ENCODE measurements around the gene NIPSNAP2. TPM values are rescaled to one million over a fixed set of nuclear protein-coding genes. Genes with fewer than 3 reads are reported as not detected.
"Not testable (repeated sequence)": the region's sequence is repeated elsewhere in the genome, so short reads cannot be mapped to it uniquely, and the experiment has no call there.

The NIPSNAP2 gene
- total RNA-seq, 2 donors from 2014 or later: 32.7 to 42.5 TPM

DNA sequence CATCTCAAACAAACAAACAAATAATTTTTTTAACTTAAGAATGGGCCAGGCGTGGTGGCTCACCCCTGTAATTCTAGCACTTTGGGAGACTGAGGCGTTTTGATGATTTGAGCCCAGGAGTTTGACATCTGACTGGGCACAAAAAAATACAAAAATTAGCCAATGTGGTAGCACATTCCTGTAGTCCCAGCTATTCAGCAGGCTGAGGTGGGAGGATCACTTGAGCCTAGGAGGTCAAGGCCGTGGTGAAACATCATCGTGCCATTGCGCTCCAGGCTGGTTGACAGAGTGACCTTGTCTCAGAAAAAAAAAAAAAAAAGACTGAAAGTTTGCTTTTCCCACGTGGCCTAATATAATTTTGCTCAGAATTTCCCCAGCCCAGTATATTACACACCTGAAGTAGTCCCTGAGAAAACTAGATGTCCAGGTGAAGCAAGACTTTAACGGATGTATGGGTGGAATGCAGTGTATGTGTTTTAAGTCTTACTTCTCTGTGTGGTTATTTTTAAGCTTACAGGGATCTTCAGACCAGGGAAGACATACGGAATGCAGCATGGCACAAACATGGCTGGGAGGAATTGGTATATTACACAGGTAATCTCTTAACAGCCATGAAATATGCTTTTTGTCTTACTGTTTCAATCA is 32.6 kb downstream of the NIPSNAP2 start:
- peaks cover 5% of the 10 kb centered on the region for H3K36me3 Mint-ChIP-seq (ENCODE audit: low read depth)

DNA sequence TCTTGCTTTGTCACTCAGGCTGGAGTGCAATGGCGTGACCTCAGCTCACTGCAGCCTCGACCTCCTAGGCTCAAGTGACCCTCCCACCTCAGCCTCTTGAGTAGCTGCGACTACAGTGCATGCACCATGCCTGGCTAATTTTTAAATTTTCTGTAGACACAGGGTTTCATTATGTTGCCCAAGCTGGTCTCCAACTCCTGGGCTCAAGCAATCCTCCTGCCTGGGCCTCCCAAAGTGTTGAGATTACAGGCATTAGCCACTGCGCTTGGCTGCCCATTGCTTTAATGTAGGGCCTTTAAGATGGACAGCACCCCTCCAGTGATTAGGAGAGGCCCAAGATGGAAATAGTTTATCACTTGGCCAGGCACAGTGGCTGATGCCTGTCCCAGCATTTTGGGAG is 39.4 kb downstream of the NIPSNAP2 start:
- ATAC-seq (no peak), DNase-seq (no peak)
- no peak overlapping the region for H3K27ac Mint-ChIP-seq
- no peaks in the 10 kb centered on the region for H3K27me3 Mint-ChIP-seq
- peaks cover 8% of the 10 kb centered on the region for H3K4me1 Mint-ChIP-seq
- no peaks in the 10 kb centered on the region for H3K9me3 ChIP-seq (ENCODE audit: control insufficient read depth, low read length, poor library complexity, severe bottlenecking)
- no peak overlapping the region for H3K4me3 Mint-ChIP-seq
- H3K36me3 Mint-ChIP-seq (ENCODE audit: low read depth): no peaks in the 10 kb centered on the region

More for the DNA sequence above, 32.6 kb downstream of the NIPSNAP2 start:
- Mint-ChIP-seq H3K4me3 (no peak overlapping the region), H3K27me3 (no peaks in the 10 kb centered on the region), H3K27ac (no peak overlapping the region), H3K4me1 (peaks cover 4% of the 10 kb centered on the region)
- no peak for ATAC-seq
- no peaks in the 10 kb centered on the region for H3K9me3 ChIP-seq (ENCODE audit: control insufficient read depth, low read length, poor library complexity, severe bottlenecking)
- no peak for DNase-seq

DNA sequence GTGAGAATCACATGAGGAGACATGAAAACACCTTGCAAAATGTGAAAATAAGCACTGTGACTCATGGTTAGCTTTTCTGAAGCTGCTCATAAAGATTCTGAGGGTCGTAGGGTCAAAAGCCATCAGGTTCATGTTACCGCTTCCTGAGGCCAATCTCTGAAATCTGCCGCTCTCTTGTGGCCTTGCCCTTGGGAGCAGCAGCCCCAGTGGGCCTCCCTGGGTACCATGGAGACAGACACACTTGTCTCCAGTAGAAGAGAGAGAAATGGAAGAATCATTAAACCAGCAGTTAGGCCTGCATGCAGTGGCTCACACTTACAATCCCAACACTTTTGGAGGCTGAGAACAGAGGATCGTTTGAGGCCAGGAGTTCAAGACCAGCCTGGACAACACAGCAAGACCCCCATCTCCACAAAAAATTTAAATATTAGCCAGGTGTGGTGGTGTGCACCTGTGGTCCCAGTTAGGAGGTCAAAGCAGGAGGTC is 42.8 kb downstream of the NIPSNAP2 start:
- Mint-ChIP-seq H3K4me3 (no peak overlapping the region), H3K27ac (no peak overlapping the region), H3K4me1 (peaks cover 4% of the 10 kb centered on the region), H3K36me3 (ENCODE audit: low read depth) (peaks cover 2% of the 10 kb centered on the region), H3K27me3 (no peaks in the 10 kb centered on the region)
- ATAC-seq: no peak
- H3K9me3 ChIP-seq (ENCODE audit: control insufficient read depth, low read length, poor library complexity, severe bottlenecking): no peaks in the 10 kb centered on the region
- no peak for DNase-seq

DNA sequence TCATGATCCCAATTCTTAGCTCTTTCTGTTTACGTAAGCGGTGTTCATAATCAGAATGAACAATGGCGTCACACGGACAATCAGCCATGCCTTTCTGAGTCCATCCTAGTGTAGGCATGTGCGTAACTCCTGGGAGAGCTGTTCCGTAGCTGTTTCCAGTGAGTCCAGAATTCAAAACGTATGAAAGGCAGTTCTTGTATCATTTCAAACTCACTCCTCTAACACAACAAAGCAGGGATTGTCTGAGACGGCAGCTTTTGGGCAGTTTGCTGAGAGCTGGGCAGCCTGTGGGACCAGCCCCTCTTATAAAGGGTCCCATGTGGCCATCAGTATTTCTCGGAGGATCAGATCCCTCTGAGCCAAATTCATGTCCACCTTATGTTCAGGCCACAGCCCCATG is 43.5 kb downstream of the NIPSNAP2 start:
- Mint-ChIP-seq H3K4me3 (no peak overlapping the region), H3K27ac (no peak overlapping the region), H3K27me3 (no peaks in the 10 kb centered on the region), H3K4me1 (peaks cover 4% of the 10 kb centered on the region), H3K36me3 (ENCODE audit: low read depth) (peaks cover 2% of the 10 kb centered on the region)
- no peak for DNase-seq
- H3K9me3 ChIP-seq (ENCODE audit: control insufficient read depth, low read length, poor library complexity, severe bottlenecking): no peaks in the 10 kb centered on the region
- ATAC-seq: no peak

DNA sequence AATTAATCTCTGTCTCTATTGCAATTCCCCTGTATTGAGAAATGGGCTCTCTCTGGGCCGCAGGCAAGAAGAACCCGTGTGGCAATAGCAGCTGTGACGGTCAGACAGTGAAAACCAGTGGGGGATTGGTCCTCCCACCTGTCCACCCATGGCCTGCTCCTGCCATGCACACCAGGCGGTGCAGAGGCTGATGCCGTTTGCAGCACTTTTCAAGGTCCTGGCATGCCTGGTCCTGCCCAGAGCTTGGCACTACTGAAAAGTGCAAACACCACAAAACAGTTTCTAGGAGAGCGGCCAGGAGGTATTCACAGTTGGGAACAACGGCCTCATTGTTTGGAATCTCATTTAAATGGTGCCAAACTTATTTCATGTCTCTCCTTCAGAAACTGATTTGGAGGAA is 45.3 kb downstream of the NIPSNAP2 start:
- no peak overlapping the region for H3K4me3 Mint-ChIP-seq
- H3K27ac Mint-ChIP-seq: no peak overlapping the region
- no peaks in the 10 kb centered on the region for H3K27me3 Mint-ChIP-seq
- H3K4me1 Mint-ChIP-seq: peaks cover 2% of the 10 kb centered on the region
- no peaks in the 10 kb centered on the region for H3K9me3 ChIP-seq (ENCODE audit: control insufficient read depth, low read length, poor library complexity, severe bottlenecking)
- no peak for DNase-seq
- peaks cover 2% of the 10 kb centered on the region for H3K36me3 Mint-ChIP-seq (ENCODE audit: low read depth)
- ATAC-seq: no peak

DNA sequence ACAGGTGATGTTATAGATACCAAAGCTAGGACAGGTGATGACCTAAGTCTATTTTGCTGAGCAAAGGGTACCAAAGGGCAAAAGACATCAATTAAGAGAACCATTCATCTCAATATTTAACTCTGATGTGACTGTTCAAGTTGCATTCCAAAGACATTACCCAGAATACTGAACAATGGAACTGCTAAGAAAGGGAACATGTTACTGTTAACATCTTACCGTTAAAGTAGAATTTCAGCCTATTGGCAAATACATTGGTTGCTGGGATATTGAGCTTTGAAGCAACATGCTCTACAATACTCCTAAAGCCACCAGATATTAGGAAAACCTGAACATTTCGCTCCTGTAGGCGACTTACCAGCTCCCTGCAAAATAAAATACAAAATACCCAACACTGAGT is 52.6 kb downstream of the NIPSNAP2 start:
- H3K27ac Mint-ChIP-seq; H3K36me3 Mint-ChIP-seq (ENCODE audit: low read depth); ATAC-seq; H3K4me1 Mint-ChIP-seq; DNase-seq; H3K9me3 ChIP-seq (ENCODE audit: control insufficient read depth, low read length, poor library complexity, severe bottlenecking); H3K27me3 Mint-ChIP-seq; H3K4me3 Mint-ChIP-seq: not testable (repeated sequence)

DNA sequence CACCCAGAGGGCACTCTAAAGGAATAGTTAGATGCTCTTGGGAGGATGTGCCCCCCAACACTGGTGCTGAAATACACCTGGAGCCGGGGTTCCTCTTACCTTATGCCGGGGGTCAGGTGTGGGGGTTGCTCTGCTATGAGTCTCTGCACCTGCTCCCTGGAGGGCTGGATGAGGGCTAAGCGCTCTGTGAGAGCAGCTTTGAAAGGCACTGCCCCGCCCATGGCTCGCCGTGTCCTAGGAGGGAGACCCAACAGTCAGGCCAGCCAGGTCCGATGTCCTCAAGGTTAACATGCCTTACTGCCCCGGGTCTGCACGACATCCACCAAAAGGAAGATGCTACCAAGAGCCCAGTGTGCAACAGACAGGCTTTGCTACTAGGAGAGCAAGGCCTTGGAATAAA is 55.1 kb downstream of the NIPSNAP2 start:
- ATAC-seq (no peak), DNase-seq (no peak)
- Mint-ChIP-seq H3K36me3 (ENCODE audit: low read depth) (no peaks in the 10 kb centered on the region), H3K27me3 (no peaks in the 10 kb centered on the region), H3K4me3 (no peak overlapping the region), H3K27ac (no peak overlapping the region), H3K4me1 (peaks cover 2% of the 10 kb centered on the region)
- no peaks in the 10 kb centered on the region for H3K9me3 ChIP-seq (ENCODE audit: control insufficient read depth, low read length, poor library complexity, severe bottlenecking)

DNA sequence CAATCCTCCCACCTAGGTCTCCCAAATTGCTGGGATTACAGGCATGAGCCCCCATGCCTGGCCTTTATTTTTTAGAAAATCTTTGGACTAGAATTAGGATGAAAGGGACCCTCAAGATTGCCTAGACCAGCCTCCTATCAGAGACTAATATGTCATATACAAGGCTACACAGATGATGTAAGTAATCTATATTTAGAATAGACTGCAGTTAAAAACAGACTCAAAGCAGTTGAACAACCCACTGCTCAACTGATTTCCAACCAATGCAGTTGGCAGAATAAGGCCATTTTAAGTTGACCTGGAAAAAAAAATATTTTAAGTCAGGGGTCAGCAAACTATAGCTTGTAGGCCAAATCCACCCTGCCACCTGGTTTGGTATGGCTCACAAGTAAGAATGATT is 59.1 kb downstream of the NIPSNAP2 start:
- H3K9me3 ChIP-seq (ENCODE audit: control insufficient read depth, low read length, poor library complexity, severe bottlenecking): no peaks in the 10 kb centered on the region

DNA sequence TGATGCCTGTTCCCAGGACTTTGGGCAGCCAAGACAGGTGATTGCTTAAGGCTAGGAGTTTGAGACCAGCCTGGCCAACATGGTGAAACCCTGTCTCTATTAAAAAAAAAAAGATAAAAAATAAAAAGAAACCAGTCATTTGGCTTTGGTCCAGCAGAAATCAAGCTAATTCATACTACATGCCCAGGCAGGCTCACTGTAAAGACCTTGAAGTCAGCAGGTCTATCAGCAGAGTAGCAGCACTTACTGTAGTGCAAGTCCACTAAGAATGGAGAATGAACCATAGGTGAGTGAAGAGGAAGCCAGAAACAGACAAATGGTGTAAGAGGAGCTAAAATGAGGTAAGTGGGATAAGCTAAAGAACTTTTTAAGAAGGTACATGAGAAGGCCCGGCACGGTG is 62.2 kb downstream of the NIPSNAP2 start:
- ATAC-seq: no peak
- no peak for DNase-seq
- Mint-ChIP-seq H3K27ac (no peak overlapping the region), H3K27me3 (no peaks in the 10 kb centered on the region), H3K36me3 (ENCODE audit: low read depth) (no peaks in the 10 kb centered on the region), H3K4me1 (peaks cover 3% of the 10 kb centered on the region), H3K4me3 (no peak overlapping the region)
- H3K9me3 ChIP-seq (ENCODE audit: control insufficient read depth, low read length, poor library complexity, severe bottlenecking): no peaks in the 10 kb centered on the region

More for the DNA sequence above, 59.1 kb downstream of the NIPSNAP2 start:
- ATAC-seq (no peak), DNase-seq (no peak)
- Mint-ChIP-seq H3K4me3 (no peak overlapping the region), H3K4me1 (peaks cover 3% of the 10 kb centered on the region), H3K27ac (no peak overlapping the region), H3K36me3 (ENCODE audit: low read depth) (no peaks in the 10 kb centered on the region), H3K27me3 (no peaks in the 10 kb centered on the region)

DNA sequence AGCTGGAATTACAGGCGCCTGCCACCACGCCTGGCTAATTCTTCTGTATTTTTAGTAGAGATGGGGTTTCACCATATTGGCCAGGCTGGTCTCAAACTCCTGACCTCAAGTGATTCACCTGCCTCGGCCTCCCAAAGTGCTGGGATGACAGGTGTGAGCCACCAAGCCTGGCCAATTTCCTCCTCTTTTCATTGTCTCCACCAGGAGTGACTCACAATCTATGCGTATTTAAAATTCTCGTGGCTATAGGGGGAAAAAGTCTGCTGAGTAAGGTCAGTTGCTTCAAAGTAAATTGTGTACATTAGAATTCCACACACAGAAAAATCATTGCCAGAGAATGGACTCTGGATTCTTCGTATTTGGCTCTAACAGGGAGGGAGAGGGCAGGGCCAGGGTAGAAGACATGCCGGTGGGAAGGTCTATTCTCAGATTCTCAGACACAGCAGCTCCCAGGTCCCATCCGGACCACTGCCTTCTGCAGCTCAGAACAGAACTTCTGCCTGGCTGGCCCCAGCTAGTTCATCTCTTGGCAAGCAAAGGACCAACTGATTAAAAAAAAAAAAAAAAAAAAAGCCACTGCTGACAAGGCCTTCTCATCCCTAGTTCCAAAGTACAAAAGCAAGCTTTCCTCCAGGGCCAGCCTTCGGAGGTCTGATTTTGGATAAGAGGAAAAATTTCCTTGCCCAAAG is 64.7 kb downstream of the NIPSNAP2 start:
- H3K27ac Mint-ChIP-seq: no peak overlapping the region
- no peak overlapping the region for H3K4me3 Mint-ChIP-seq
- H3K9me3 ChIP-seq (ENCODE audit: control insufficient read depth, low read length, poor library complexity, severe bottlenecking): no peaks in the 10 kb centered on the region
- peaks cover 11% of the 10 kb centered on the region for H3K4me1 Mint-ChIP-seq
- DNase-seq (no peak), ATAC-seq (no peak)
- no peaks in the 10 kb centered on the region for H3K27me3 Mint-ChIP-seq
- no peaks in the 10 kb centered on the region for H3K36me3 Mint-ChIP-seq (ENCODE audit: low read depth)

DNA sequence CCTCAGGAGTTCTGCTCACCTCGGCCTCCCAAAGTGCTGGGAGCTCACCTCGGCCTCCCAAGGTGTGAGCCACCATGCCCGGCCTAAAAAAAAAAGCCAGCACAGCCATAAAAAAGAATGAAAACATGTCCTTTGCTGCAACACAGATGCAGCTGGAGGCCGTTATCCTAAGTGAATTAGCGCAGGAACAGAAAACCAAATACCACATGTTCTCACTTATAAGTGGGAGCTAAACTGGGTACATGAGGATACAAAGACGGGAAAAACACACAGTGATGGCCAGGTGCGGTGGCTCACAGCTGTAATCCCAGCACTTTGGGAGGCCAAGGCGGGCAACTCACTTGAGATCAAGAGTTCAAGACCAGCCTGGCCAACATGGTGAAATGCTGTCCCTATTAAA is 66.0 kb downstream of the NIPSNAP2 start:
- H3K4me1 Mint-ChIP-seq: peaks cover 9% of the 10 kb centered on the region
- H3K36me3 Mint-ChIP-seq (ENCODE audit: low read depth): no peaks in the 10 kb centered on the region
- no peak overlapping the region for H3K4me3 Mint-ChIP-seq
- ATAC-seq: no peak
- no peak overlapping the region for H3K27ac Mint-ChIP-seq
- H3K27me3 Mint-ChIP-seq: no peaks in the 10 kb centered on the region
- DNase-seq: no peak
- no peaks in the 10 kb centered on the region for H3K9me3 ChIP-seq (ENCODE audit: control insufficient read depth, low read length, poor library complexity, severe bottlenecking)

DNA sequence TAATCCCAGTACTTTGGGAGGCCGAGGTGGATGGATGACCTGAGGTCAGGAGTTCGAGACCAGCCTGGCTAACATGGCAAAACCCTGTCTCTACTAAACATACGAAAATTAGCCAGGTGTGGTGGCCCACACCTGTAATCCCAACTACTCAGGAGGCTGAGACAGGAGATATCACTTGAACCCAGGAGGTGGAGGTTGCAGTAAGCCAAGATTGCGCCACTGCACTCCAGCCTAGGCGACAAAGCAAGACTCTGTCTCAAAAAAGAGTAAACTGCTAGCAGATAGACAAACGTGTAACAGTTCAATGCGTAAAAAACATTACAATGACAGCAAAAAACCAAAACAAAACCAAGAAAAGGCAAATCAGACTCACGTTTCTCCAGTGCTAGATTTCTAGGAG is 67.2 kb downstream of the NIPSNAP2 start:
- H3K4me3 Mint-ChIP-seq; H3K27me3 Mint-ChIP-seq; ATAC-seq; H3K4me1 Mint-ChIP-seq; H3K27ac Mint-ChIP-seq; H3K9me3 ChIP-seq (ENCODE audit: control insufficient read depth, low read length, poor library complexity, severe bottlenecking); DNase-seq; H3K36me3 Mint-ChIP-seq (ENCODE audit: low read depth): not testable (repeated sequence)

DNA sequence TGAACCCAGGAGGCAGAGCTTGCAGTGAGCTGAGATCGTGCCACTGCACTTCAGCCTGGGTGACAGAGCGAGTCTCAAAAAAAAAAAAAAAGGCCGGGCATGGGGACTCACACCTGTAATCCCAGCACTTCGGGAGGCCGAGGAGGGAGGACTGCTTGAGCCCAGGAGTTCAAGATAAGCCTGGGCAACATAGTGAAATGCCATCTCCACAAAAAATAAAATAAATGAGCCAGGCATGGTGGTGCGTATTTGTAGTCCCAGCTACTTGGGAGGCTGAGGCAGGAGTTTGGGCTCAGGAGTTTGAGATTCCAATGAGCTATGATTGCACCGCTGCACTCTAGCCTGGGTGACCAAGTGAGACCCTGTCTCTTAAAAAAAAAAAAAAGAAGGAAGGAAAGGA is 68.2 kb downstream of the NIPSNAP2 start:
- H3K36me3 Mint-ChIP-seq (ENCODE audit: low read depth); DNase-seq; H3K4me3 Mint-ChIP-seq; H3K9me3 ChIP-seq (ENCODE audit: control insufficient read depth, low read length, poor library complexity, severe bottlenecking); H3K27me3 Mint-ChIP-seq; H3K4me1 Mint-ChIP-seq; ATAC-seq; H3K27ac Mint-ChIP-seq: not testable (repeated sequence)

Data from T-helper 17 cell (primary cell).